Muscle of leg (tissue), 16 donors: ENCODE data around the gene VCL. TPM values are rescaled to one million over a fixed set of nuclear protein-coding genes. Genes with fewer than 3 reads are reported as not detected.
A peak's percentile ranks its signal among the peaks of the same experiment; 100 is the strongest.

Experiments
- DNase-seq: peaks from one replicate; pipeline ENCODE4 v3.0.0; 2013
- H3K27ac ChIP-seq: one replicate; pipeline ENCODE4 v1.5.1; 2013; ENCODE audit warnings: mild to moderate bottlenecking, low read length, control low read depth
- H3K27me3 ChIP-seq: one replicate; pipeline ENCODE4 v1.6.1; 2013; ENCODE audit warnings: low read length; ENCODE audit not compliant: control insufficient read depth, insufficient read depth
- H3K36me3 ChIP-seq: one replicate; pipeline ENCODE4 v1.6.1; 2013; ENCODE audit warnings: low read length; ENCODE audit not compliant: control insufficient read depth, insufficient read depth
- H3K4me1 ChIP-seq: one replicate; pipeline ENCODE4 v1.6.1; 2013; ENCODE audit warnings: low read length; ENCODE audit not compliant: control insufficient read depth, insufficient read depth
- H3K4me3 ChIP-seq: one replicate; pipeline ENCODE4 v1.5.1; 2013; ENCODE audit warnings: low read length, control low read depth
- H3K9me3 ChIP-seq: replicated peaks from 2 replicates; pipeline ENCODE4 v1.6.1; 2013; ENCODE audit warnings: low read depth, low read length; ENCODE audit not compliant: control insufficient read depth
- WGBS: methylation state at CpG from one replicate; pipeline ENCODE4 v1.1.5; 2013; ENCODE audit warnings: missing lambda C conversion rate; ENCODE audit not compliant: insufficient coverage; 5-methylcytosine and 5-hydroxymethylcytosine counted together
- long read RNA-seq, 11 donors: transcript quantifications; one replicate each; lab custom pipeline, GENCODE V29; 2026
- polyA plus RNA-seq, 8 donors: library from polyadenylated mRNA; unstranded; fragments of 120-200 nt; gene quantifications; one replicate each; pipeline versions ENCODE4 v1.2.1 to v1.2.3, GENCODE V29; 2013; ENCODE audit warnings: inconsistent platforms in 1 of 8, low replicate concordance in 1 of 8; ENCODE audit not compliant: insufficient read length in 8 of 8, insufficient read depth in 1 of 8
- total RNA-seq: library from RNA; stranded (reverse); fragments of 120-200 nt; gene quantifications from one replicate; pipeline ENCODE4 v1.2.4, GENCODE V29; 2013

The VCL gene
- total RNA-seq (99.2 TPM), polyA plus RNA-seq (100 to 1,000 TPM; 111 to 153 (median 125) TPM)
- long read RNA-seq, donor 1, full-length matches to known transcripts = 8 of 24 reads
- long read RNA-seq, donor 1, partial matches to known transcripts = 16 of 24 reads
- long read RNA-seq, donor 1, other reads (novel, unspliced or antisense) = 0 of 24 reads
- long read RNA-seq, donor 2, full-length matches to known transcripts = 2 of 2 reads
- long read RNA-seq, donor 2, partial matches to known transcripts = 0 of 2 reads
- long read RNA-seq, donor 2, other reads (novel, unspliced or antisense) = 0 of 2 reads
- long read RNA-seq, donor 3, full-length matches to known transcripts = 23 of 85 reads
- long read RNA-seq, donor 3, partial matches to known transcripts = 50 of 85 reads
- long read RNA-seq, donor 3, other reads (novel, unspliced or antisense) = 12 of 85 reads
- long read RNA-seq, donor 4, full-length matches to known transcripts = 15 of 24 reads
- long read RNA-seq, donor 4, partial matches to known transcripts = 9 of 24 reads
- long read RNA-seq, donor 4, other reads (novel, unspliced or antisense) = 0 of 24 reads
- long read RNA-seq, donor 5, full-length matches to known transcripts = 38 of 198 reads
- long read RNA-seq, donor 5, partial matches to known transcripts = 153 of 198 reads
- long read RNA-seq, donor 5, other reads (novel, unspliced or antisense) = 7 of 198 reads
- long read RNA-seq, donor 6, full-length matches to known transcripts = 26 of 74 reads
- long read RNA-seq, donor 6, partial matches to known transcripts = 48 of 74 reads
- long read RNA-seq, donor 6, other reads (novel, unspliced or antisense) = 0 of 74 reads
- long read RNA-seq, donor 7, full-length matches to known transcripts = 15 of 30 reads
- long read RNA-seq, donor 7, partial matches to known transcripts = 15 of 30 reads
- long read RNA-seq, donor 7, other reads (novel, unspliced or antisense) = 0 of 30 reads
- long read RNA-seq, donor 8, full-length matches to known transcripts = 9 of 20 reads
- long read RNA-seq, donor 8, partial matches to known transcripts = 11 of 20 reads
- long read RNA-seq, donor 8, other reads (novel, unspliced or antisense) = 0 of 20 reads
- long read RNA-seq, donor 9, full-length matches to known transcripts = 6 of 146 reads
- long read RNA-seq, donor 9, partial matches to known transcripts = 140 of 146 reads
- long read RNA-seq, donor 9, other reads (novel, unspliced or antisense) = 0 of 146 reads
- long read RNA-seq, donor 10, full-length matches to known transcripts = 18 of 228 reads
- long read RNA-seq, donor 10, partial matches to known transcripts = 210 of 228 reads
- long read RNA-seq, donor 10, other reads (novel, unspliced or antisense) = 0 of 228 reads
- long read RNA-seq, donor 11, full-length matches to known transcripts = 20 of 29 reads
- long read RNA-seq, donor 11, partial matches to known transcripts = 9 of 29 reads
- long read RNA-seq, donor 11, other reads (novel, unspliced or antisense) = 0 of 29 reads

DNA sequence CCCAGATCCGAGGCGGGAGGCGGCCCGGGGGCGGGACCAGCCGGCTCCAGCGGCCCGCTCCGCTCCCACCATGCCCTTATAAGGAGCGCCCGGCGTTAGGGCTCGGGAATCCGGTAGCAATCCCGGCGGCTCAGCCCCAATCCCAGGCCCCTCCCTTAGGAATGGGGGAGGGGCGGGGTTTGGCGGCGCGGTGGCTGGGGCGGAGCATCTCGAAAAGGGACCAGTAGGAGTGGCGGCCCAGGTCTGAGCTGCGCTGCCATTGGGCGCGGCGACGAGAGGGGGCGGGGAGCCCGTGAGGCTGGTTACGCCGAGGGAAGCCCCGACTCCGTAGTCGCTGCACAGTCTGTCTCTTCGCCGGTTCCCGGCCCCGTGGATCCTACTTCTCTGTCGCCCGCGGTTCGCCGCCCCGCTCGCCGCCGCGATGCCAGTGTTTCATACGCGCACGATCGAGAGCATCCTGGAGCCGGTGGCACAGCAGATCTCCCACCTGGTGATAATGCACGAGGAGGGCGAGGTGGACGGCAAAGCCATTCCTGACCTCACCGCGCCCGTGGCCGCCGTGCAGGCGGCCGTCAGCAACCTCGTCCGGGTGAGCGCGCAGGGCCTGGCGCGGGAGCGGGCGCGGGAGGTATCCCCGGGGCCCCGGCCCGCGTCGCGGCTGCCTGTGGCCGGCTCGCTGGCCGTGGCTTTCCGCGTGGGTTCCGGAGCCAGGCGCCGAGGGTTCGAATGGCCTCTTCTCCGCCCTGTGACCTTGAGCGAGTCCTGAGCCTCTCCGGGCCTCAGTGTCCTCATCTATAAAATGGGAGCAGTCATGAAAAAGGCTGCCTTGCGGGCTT, at the start of gene VCL:
Gene VCL (plus strand): TSS at position 330 of the 836 bp plus-strand sequence. CDS start 92 bp downstream, at position 422.
- peak; percentile 99 for DNase-seq
- WGBS = under 1% methylated on average over 90 of the region's 92 CpGs
- H3K27me3 ChIP-seq = no peaks in the 10 kb centered on the region
- H3K9me3 ChIP-seq = no peaks in the 10 kb centered on the region
- H3K36me3 ChIP-seq = no peaks in the 10 kb centered on the region
- H3K4me3 ChIP-seq = peak within 1 kb of the TSS; percentile 88
- peak within 1 kb of the TSS; percentile 95 for H3K27ac ChIP-seq
- H3K4me1 ChIP-seq = peaks cover 19% of the 10 kb centered on the region

DNA sequence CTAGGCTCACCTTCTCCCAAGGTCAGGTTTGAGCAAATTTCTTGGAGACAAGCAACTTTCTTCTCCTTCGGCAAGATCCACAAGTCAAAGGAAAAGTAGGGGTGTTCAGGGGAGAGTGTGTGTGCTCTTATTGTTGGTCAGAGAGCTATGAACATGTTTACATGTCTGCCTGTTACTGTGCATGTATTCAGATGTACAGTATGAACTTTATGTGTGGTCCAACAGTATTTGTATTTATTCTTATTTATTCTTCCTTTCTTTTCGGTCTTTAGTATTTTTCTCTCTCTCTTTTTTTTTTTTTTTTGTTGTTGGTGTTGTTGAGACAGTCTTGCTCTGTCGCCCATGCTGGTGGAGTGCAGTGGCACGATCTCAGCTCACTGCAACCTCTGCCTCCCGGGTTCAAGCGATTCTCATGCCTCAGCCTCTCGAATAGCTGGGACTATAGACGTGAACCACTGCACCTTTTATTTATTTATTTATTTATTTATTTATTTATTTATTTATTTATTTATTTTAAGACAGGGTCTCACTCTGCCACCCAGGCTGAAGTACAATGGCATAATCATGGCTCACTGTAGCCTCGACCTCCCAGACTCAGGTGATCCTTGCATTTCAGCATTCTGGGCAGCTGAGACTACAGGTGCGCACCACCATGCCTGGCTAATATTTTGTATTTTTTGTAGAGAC, 48.8 kb upstream of the VCL start:
- Histone ChIP-seq H3K4me3 (no peak overlapping the region), H3K9me3 (no peaks in the 10 kb centered on the region), H3K4me1 (peaks cover 19% of the 10 kb centered on the region), H3K36me3 (no peaks in the 10 kb centered on the region), H3K27me3 (no peaks in the 10 kb centered on the region), H3K27ac (no peak overlapping the region)
- no CpG with 5 or more reads among the region's 10 CpGs for WGBS
- no peak for DNase-seq

DNA sequence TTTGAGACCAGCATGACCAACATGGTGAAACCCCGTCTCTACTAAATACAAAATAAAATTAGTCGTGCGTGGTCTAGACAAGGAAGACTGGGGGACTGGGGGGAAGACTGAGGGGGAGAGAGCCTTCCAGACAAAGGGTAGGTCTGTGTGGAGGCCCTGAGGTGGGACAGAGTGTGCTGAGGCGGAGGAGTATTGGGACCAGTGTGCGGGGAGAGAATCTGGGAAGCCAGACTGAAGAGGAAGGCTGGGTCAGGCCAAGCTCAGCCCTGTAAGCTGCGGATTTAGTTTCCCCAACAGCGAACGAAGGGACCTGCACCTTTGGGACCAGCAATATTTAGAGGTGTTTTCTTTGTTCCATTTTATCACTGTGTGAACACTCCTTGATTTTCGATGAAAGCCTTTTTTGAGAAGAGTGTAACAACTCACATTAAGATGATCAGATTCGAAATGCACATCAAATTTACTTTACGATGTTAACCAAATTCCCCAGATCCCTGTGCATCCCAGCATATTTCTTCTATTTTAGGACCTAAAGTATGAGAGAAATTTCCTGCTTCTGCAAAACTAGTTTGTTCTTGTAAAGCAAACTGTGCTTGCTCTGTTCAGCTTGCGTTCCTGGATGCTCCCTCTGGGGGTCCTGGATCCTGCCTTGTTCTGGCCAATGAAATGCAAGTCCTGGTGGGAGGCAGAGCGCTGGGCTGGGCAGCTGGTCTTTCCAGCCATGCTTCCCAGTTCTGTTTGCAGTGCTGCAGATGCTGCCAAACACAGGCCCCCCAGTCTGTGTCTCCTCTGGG, 47.6 kb upstream of the VCL start:
- WGBS = 26% methylated on average over 4 of the region's 13 CpGs
- H3K27ac ChIP-seq = peak overlapping the region; percentile 91

DNA sequence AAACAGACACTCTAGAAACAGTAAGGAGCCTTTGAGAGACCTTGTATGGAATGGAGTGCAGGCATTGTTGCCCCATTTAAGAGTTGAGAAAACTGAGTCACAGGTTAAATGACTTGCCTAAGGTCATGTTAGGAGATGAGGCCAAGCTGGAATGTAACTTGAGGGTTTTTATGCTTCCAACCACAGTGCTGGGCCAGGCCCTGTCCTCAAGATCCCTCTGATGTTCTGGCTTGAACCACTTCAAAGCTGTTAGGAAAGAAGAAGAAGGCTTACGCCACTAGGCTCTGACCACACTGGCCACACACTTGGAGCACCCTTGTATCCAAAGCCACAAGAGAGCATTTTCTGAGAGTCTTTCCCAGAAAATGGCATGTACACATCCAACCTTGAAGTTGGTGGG, 44.3 kb upstream of the VCL start:
- H3K4me3 ChIP-seq = no peak overlapping the region
- peaks cover 28% of the 10 kb centered on the region for H3K4me1 ChIP-seq
- no peaks in the 10 kb centered on the region for H3K36me3 ChIP-seq
- DNase-seq = no peak
- no peaks in the 10 kb centered on the region for H3K27me3 ChIP-seq
- no peaks in the 10 kb centered on the region for H3K9me3 ChIP-seq
- H3K27ac ChIP-seq = no peak overlapping the region
- no CpG with 5 or more reads among the region's 1 CpG for WGBS

More for the DNA sequence above, 47.6 kb upstream of the VCL start:
- H3K36me3 ChIP-seq = no peaks in the 10 kb centered on the region
- peak; percentile 92 for DNase-seq
- H3K27me3 ChIP-seq = no peaks in the 10 kb centered on the region
- H3K9me3 ChIP-seq = no peaks in the 10 kb centered on the region
- peaks cover 19% of the 10 kb centered on the region for H3K4me1 ChIP-seq
- no peak overlapping the region for H3K4me3 ChIP-seq

DNA sequence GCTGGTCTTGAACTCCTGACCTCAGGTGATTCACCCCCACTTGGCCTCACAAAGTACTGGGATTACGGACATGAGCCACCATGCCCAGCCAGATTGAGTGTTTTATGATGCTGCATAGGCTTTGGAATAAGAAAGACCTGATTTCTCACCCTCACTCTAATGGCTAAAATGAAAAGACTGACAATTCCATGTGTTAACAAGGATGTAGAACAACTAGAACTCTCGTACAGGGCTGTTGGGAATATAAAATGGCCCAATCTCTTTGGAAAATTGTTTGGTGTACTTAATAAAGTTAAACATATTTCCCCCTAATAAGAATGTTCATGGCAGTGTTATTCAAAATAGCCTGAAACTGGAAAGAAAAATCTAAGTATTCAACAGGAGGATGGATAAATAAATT, 43.2 kb upstream of the VCL start:
- no peaks in the 10 kb centered on the region for H3K9me3 ChIP-seq
- no peak overlapping the region for H3K4me3 ChIP-seq
- DNase-seq = no peak
- H3K27me3 ChIP-seq = no peaks in the 10 kb centered on the region
- WGBS = no CpG with 5 or more reads among the region's 2 CpGs
- H3K27ac ChIP-seq = no peak overlapping the region
- no peaks in the 10 kb centered on the region for H3K36me3 ChIP-seq
- H3K4me1 ChIP-seq = peaks cover 25% of the 10 kb centered on the region

DNA sequence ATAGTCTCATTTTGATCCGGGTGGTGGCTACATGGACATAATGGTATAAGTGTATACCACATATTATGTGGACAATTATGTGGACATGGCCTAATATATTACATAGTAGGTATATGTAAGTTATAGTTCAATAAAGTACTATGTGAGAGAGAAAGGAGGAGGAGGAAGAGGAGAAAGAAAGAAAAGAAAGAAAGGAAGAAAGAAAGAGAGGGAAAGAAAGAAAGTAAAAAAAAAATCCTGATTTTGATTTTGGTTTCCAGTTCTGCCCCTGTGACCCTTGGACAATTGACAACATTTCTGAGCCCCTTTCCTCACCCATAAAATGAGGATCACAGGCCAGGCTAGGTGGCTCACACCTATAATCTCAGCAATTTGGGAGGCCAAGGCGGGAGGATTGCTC, 42.2 kb upstream of the VCL start:
- no peaks in the 10 kb centered on the region for H3K36me3 ChIP-seq
- DNase-seq = no peak
- no peaks in the 10 kb centered on the region for H3K9me3 ChIP-seq
- no peak overlapping the region for H3K4me3 ChIP-seq
- no CpG with 5 or more reads among the region's 2 CpGs for WGBS
- no peak overlapping the region for H3K27ac ChIP-seq
- peaks cover 19% of the 10 kb centered on the region for H3K4me1 ChIP-seq
- no peaks in the 10 kb centered on the region for H3K27me3 ChIP-seq

DNA sequence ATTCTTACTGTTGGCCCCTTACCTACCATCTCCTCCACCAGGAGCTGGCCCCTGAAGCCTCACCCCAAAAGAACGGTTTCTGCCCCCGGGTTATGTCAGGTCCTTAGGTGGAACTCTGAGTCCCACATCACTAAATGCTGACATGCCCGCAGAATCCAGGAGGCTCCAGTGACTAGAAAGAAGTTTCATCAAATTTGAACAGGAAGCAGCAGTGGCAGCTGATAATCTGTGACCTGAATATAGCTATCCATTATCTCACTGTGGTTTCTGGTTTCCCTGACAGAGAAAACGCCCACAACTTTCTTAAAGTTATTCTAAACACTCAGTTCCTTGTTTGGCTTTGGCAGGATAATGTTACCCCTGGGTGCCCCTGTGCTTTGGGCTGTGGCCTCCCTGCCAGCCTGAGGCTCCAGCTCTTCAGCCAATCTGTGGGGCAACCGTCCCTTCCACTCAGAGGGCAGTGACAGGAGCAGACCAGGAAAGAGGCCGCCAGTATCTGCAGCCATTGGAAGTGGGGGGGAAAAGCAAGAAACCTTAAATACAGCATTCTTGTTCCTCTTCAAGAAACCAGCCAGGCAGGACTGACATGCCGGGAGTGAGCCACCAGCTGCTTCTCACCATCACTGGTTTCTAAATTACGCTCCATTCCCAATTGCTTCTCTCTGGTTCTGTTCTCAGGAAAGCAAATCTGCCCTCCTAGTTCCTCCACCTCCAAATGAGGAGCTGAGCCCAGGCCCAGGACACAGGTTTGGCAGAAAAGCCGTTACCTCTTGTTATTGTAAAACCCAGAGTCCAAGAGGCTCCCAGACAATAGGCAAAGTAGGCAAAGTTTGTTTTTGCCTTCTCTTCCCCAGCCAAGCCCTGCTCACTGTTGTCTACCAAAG, 41.2 kb upstream of the VCL start:
- Histone ChIP-seq H3K27me3 (no peaks in the 10 kb centered on the region), H3K27ac (peak overlapping the region; percentile 86), H3K4me3 (no peak overlapping the region), H3K9me3 (no peaks in the 10 kb centered on the region), H3K36me3 (no peaks in the 10 kb centered on the region), H3K4me1 (peaks cover 15% of the 10 kb centered on the region)
- 56% methylated on average over 7 of the region's 9 CpGs for WGBS
- peak; percentile 64 for DNase-seq
